HepG2 (cell line): Measurements from ENCODE around the gene CEBPG. TPM values are rescaled to one million over a fixed set of nuclear protein-coding genes. Genes with fewer than 3 reads are reported as not detected.

Experiments
- ATAC-seq: fragments of 200-7000 bp; cut with Tn5 transposase; 3 replicates; pipeline ENCODE4 v1.9.1; 2020; ENCODE audit warnings: mild to moderate bottlenecking, moderate library complexity
- BruUV-seq: library from RNA; stranded (reverse); fragments of 400-500 nt; replicated peaks from 2 replicates; lab custom pipeline; 2021; lab: Mats Ljungman, UMichigan
- CTCF ChIA-PET: fragments of 300-600 bp; formaldehyde crosslinking; extraction: SDS; loops from one replicate; lab custom pipeline; 2021; ENCODE audit warnings: low total read pairs, inconsistent platforms, low intra/inter-chr PET ratio; lab: Yijun Ruan, JAX
- POLR2A ChIA-PET: fragments of 350-600 bp; sonication (Branson Sonifier 250); formaldehyde crosslinking; loops from one replicate; lab custom pipeline; 2020; ENCODE audit warnings: antibody characterized with exemption, inconsistent platforms; lab: Yijun Ruan, JAX
- DNase-seq: peaks from one replicate; pipeline ENCODE4 v3.0.0-alpha.2; 2015; ENCODE audit warnings: low spot score
- FAIRE-seq: peaks from 3 replicates; lab custom pipeline; 2011; peaks lifted over from hg19 to GRCh38; lab: Jason Lieb, UNC
- H2AFZ ChIP-seq: one replicate; pipeline ENCODE4 v1.6.1; 2011; ENCODE audit warnings: low read length, inconsistent platforms
- H3K27ac ChIP-seq: fragments of 300-600 bp; 3 replicates; pipeline ENCODE4 v1.8.0; 2011; ENCODE audit warnings: mixed run types, mild to moderate bottlenecking, mixed read lengths, low read length, inconsistent platforms; ENCODE audit not compliant: insufficient read depth; ENCODE audit errors: extremely low read length
- H3K27me3 ChIP-seq, 2 experiments: fragments of 200-600 bp in 1 of 2; 2 replicates in 1 of 2; 3 replicates in 1 of 2; pipeline versions ENCODE4 v1.6.0 to v1.8.0; 2011; ENCODE audit warnings: low read length in 2 of 2, mild to moderate bottlenecking in 2 of 2, moderate library complexity in 2 of 2, inconsistent platforms in 1 of 2; ENCODE audit not compliant: insufficient read depth in 2 of 2, control insufficient read depth in 1 of 2
- H3K36me3 ChIP-seq, 2 experiments: fragments of 200-600 bp in 1 of 2; replicated peaks in 1 of 2; 2 replicates in 1 of 2; 3 replicates in 1 of 2; pipeline versions ENCODE4 v1.5.1 to v1.8.0; 2011; ENCODE audit warnings: low read length in 2 of 2, inconsistent platforms in 1 of 2; ENCODE audit not compliant: insufficient read depth in 2 of 2, control insufficient read depth in 1 of 2
- H3K4me1 ChIP-seq: 2 replicates; pipeline ENCODE4 v1.5.1; 2012; ENCODE audit warnings: low read length, inconsistent platforms; ENCODE audit not compliant: insufficient read depth
- H3K4me2 ChIP-seq: 2 replicates; pipeline ENCODE4 v1.6.0; 2011; ENCODE audit warnings: low read depth, low read length, inconsistent platforms
- H3K4me3 ChIP-seq, 3 experiments: fragments of 200-600 bp in 1 of 3; sonication (generic), shearing (Covaris generic) in 1 of 3; replicated peaks in 1 of 3; 2 replicates each; pipeline ENCODE4 v1.5.1; 2011 to 2016; ENCODE audit warnings: low read length in 3 of 3, inconsistent platforms in 2 of 3, low read depth in 2 of 3, mild to moderate bottlenecking in 2 of 3, control low read depth in 1 of 3, mixed read lengths in 1 of 3; ENCODE audit not compliant: insufficient read depth in 1 of 3
- H3K79me2 ChIP-seq: one replicate; pipeline ENCODE4 v1.6.1; 2011; ENCODE audit warnings: low read length, inconsistent platforms; ENCODE audit not compliant: insufficient read depth
- H3K9ac ChIP-seq: 2 replicates; pipeline ENCODE4 v1.6.0; 2011; ENCODE audit warnings: mild to moderate bottlenecking, low read depth, low read length, inconsistent platforms; ENCODE audit not compliant: insufficient read depth
- H3K9me3 ChIP-seq: 2 replicates; pipeline ENCODE4 v1.5.1; 2012; ENCODE audit warnings: mild to moderate bottlenecking, low read length
- H4K20me1 ChIP-seq: 2 replicates; pipeline ENCODE4 v1.6.0; 2011; ENCODE audit warnings: inconsistent platforms, mild to moderate bottlenecking, low read length, moderate library complexity; ENCODE audit not compliant: insufficient read depth
- CBX5 ChIP-seq: sonication (generic); formaldehyde crosslinking; IDR thresholded peaks from 2 replicates; pipeline ENCODE4 v1.4.0; 2020; ENCODE audit warnings: missing genetic modification reagents, borderline replicate concordance
- ZNF318 ChIP-seq: sonication (generic); formaldehyde crosslinking; IDR thresholded peaks from 2 replicates; pipeline ENCODE4 v1.4.0; 2020; ENCODE audit warnings: mild to moderate bottlenecking, missing genetic modification reagents
- ZNF446 ChIP-seq: sonication (generic); formaldehyde crosslinking; IDR thresholded peaks from 2 replicates; pipeline ENCODE4 v1.5.0; 2020; ENCODE audit warnings: mild to moderate bottlenecking, missing genetic modification reagents
- ZNF891 ChIP-seq: sonication (generic); formaldehyde crosslinking; IDR thresholded peaks from 2 replicates; pipeline ENCODE4 v1.5.0; 2020; ENCODE audit warnings: mild to moderate bottlenecking, missing genetic modification reagents
- WGBS: methylation state at CpG from one replicate; pipeline ENCODE4 v1.1.6; 2017; ENCODE audit warnings: low lambda C conversion rate; 5-methylcytosine and 5-hydroxymethylcytosine counted together
- in situ Hi-C: cut with HindIII; loops from 2 replicates; pipeline ENCODE4 v1.10.0; 2017; ENCODE audit warnings: low pct_unique_long_range_greater_than_20kb; ENCODE audit not compliant: extremely low pct_ligation_motif_present
- intact Hi-C: fragments of 100-400 bp; cut with micrococcal nuclease; formaldehyde crosslinking; loops from one replicate; pipeline ENCODE4 v1.10.0; 2022; ENCODE audit not compliant: unreplicated experiment
- polyA plus RNA-seq, 8 experiments: library from polyadenylated mRNA; depleted of rRNA in 3 of 8; stranded (reverse) in 7 of 8; unstranded in 1 of 8; fragments of >200 nt; fragmentation: Illumina TruSeq in 4 of 8; extraction: Trizol in 4 of 8; gene quantifications; 2 replicates each; pipeline versions ENCODE4 v1.2.1 to v1.2.3, GENCODE V29; 2011 to 2016; ENCODE audit warnings: low read depth in 4 of 8, missing spikeins in 1 of 8, mixed read lengths in 1 of 8; ENCODE audit not compliant: insufficient read depth in 1 of 8
- total RNA-seq, 5 experiments: library from RNA; depleted of rRNA; stranded (reverse); fragments of >200 nt; fragmentation: Illumina TruSeq; extraction: Trizol; gene quantifications; 2 replicates each; pipeline ENCODE4 v1.2.3, GENCODE V29; 2016; ENCODE audit warnings: low read depth in 1 of 5

The CEBPG gene
- total and polyA plus RNA-seq, 2 of the 13 experiments (the other 11 are each of a cell fraction or from before 2014, with no cell fraction given), result 25.7 to 34.3 TPM

- Histone ChIP-seq H3K4me1 (no peaks in the 10 kb centered on the region), H3K27ac (no peak overlapping the region), H3K9ac (no peak overlapping the region), H2AFZ (no peak overlapping the region), H3K79me2 (no peaks in the 10 kb centered on the region), H3K4me3 (no peak overlapping the region), H3K9me3 (no peaks in the 10 kb centered on the region), H3K27me3 (no peaks in the 10 kb centered on the region), H3K36me3 (no peaks in the 10 kb centered on the region), H4K20me1 (no peaks in the 10 kb centered on the region), H3K4me2 (no peak overlapping the region)
- 94% methylated on average over 5 of the region's 5 CpGs for WGBS
- no TSS peak for BruUV-seq
- ChIA-PET CTCF (interaction anchor here (2.7 kb wide), 1 partner anchor 342 kb away, joined by 21 read pairs; no protein-coding TSS in a partner anchor), POLR2A (no interaction called here)
- intact Hi-C loops, result no loop called here
- in situ Hi-C loops, result loop anchor here (5.0 kb wide), 1 partner anchor 344 kb away; no protein-coding TSS in a partner anchor
- no peak for DNase-seq
- TF ChIP-seq CBX5 (no peak), ZNF446 (CRISPR knock-in tag) (no peak), ZNF891 (CRISPR knock-in tag) (no peak), ZNF318 (CRISPR knock-in tag) (no peak)
- FAIRE-seq, result no peak
- no peak for ATAC-seq
Observed at GRCh38 chr19:33428627-33429125, 55.2 kb downstream of the CEBPG start.
